DOHH2 (cell line): Measurements from ENCODE around the gene ABCG8.

ENCODE experiments used
- EZH2phosphoT487 ChIP-seq: fragments of 200-600 bp; sonication (generic); IDR thresholded peaks from 2 replicates; pipeline ENCODE4 v1.6.1; 2017; ENCODE audit warnings: borderline replicate concordance, mild to moderate bottlenecking, antibody characterized with exemption, low read length, moderate library complexity, mixed read lengths
- TF ChIP-seq, protein P1 (sequence below): fragments of 200-600 bp; sonication (generic); IDR thresholded peaks from one replicate; pipeline ENCODE4 v1.5.1; 2014; ENCODE audit warnings: antibody characterized with exemption, mild to moderate bottlenecking, low read depth, low read length; ENCODE audit not compliant: poor library complexity, severe bottlenecking

DNA sequence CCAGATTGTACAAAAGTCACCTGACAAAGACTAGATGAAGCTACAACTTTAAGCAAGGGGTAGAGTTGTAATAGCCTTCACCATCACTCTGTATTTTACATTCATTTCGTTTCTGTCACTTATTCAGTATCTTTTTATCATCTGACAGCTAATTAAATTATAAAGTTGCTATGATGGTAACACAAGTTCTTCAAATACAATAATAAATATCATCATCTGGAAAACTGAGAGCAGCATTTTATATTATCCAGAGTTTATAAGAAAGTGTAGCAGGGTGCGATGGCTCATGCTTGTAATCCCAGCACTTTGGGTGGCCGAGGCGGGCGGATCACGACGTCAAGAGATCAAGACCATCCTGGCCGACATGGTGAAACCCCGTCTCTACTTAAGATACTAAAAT, 43.8 kb upstream of the ABCG8 start:
- TF ChIP-seq, protein P1, sequence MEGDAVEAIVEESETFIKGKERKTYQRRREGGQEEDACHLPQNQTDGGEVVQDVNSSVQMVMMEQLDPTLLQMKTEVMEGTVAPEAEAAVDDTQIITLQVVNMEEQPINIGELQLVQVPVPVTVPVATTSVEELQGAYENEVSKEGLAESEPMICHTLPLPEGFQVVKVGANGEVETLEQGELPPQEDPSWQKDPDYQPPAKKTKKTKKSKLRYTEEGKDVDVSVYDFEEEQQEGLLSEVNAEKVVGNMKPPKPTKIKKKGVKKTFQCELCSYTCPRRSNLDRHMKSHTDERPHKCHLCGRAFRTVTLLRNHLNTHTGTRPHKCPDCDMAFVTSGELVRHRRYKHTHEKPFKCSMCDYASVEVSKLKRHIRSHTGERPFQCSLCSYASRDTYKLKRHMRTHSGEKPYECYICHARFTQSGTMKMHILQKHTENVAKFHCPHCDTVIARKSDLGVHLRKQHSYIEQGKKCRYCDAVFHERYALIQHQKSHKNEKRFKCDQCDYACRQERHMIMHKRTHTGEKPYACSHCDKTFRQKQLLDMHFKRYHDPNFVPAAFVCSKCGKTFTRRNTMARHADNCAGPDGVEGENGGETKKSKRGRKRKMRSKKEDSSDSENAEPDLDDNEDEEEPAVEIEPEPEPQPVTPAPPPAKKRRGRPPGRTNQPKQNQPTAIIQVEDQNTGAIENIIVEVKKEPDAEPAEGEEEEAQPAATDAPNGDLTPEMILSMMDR, result no peak
- TF ChIP-seq EZH2phosphoT487, result no peak
